Loucy (cell line): ENCODE results near the gene UFSP2.

Experiments
- H2AFZ ChIP-seq: fragments of 200-600 bp; sonication (generic); 2 replicates; pipeline ENCODE4 v1.6.0; 2016; ENCODE audit warnings: antibody characterized with exemption, mild to moderate bottlenecking, low read length, moderate library complexity
- H3F3A ChIP-seq: fragments of 200-600 bp; 2 replicates; pipeline ENCODE4 v1.6.0; 2016; ENCODE audit warnings: antibody characterized with exemption, low read depth, mild to moderate bottlenecking
- H3K27me3 ChIP-seq: fragments of 200-600 bp; sonication (generic); 2 replicates; pipeline ENCODE4 v1.6.1; 2014; ENCODE audit warnings: low read length, mild to moderate bottlenecking; ENCODE audit not compliant: insufficient read depth, poor library complexity, severe bottlenecking
- H3K36me3 ChIP-seq: fragments of 200-600 bp; sonication (generic); 2 replicates; pipeline ENCODE4 v1.6.1; 2016; ENCODE audit warnings: low read length; ENCODE audit not compliant: insufficient read depth
- H3K4me1 ChIP-seq: fragments of 200-600 bp; sonication (generic); 2 replicates; pipeline ENCODE4 v1.5.1; 2014; ENCODE audit warnings: low read length, mild to moderate bottlenecking; ENCODE audit not compliant: insufficient read depth, poor library complexity, severe bottlenecking
- H3K4me2 ChIP-seq: fragments of 200-600 bp; sonication (generic); 2 replicates; pipeline ENCODE4 v1.6.0; 2014; ENCODE audit warnings: antibody characterized with exemption, low read length, low read depth, mild to moderate bottlenecking; ENCODE audit not compliant: poor library complexity, severe bottlenecking
- H3K4me3 ChIP-seq: fragments of 200-600 bp; sonication (generic); 2 replicates; pipeline ENCODE4 v1.5.1; 2014; ENCODE audit warnings: low read length, mild to moderate bottlenecking, mixed read lengths; ENCODE audit not compliant: poor library complexity, severe bottlenecking
- H3K79me2 ChIP-seq: fragments of 200-600 bp; sonication (generic); 2 replicates; pipeline ENCODE4 v1.6.1; 2014; ENCODE audit warnings: low read length; ENCODE audit not compliant: insufficient read depth
- H3K9ac ChIP-seq: fragments of 200-600 bp; sonication (generic); 2 replicates; pipeline ENCODE4 v1.6.0; 2014; ENCODE audit warnings: mild to moderate bottlenecking, low read depth, low read length, moderate library complexity; ENCODE audit not compliant: poor library complexity, severe bottlenecking
- H3K9me2 ChIP-seq: fragments of 200-600 bp; sonication (generic); replicated peaks from 2 replicates; pipeline ENCODE4 v1.6.1; 2016; ENCODE audit warnings: low read depth, low read length, mixed read lengths
- H3K9me3 ChIP-seq: fragments of 200-600 bp; sonication (generic); 2 replicates; pipeline ENCODE4 v1.6.1; 2014; ENCODE audit warnings: mild to moderate bottlenecking, antibody characterized with exemption, low read length, low read depth; ENCODE audit not compliant: insufficient read depth
- H4K20me1 ChIP-seq: fragments of 200-600 bp; sonication (generic); 2 replicates; pipeline ENCODE4 v1.6.0; 2014; ENCODE audit warnings: antibody characterized with exemption, low read length, mild to moderate bottlenecking; ENCODE audit not compliant: insufficient read depth, poor library complexity, severe bottlenecking
- EZH2phosphoT487 ChIP-seq: fragments of 200-600 bp; IDR thresholded peaks from 2 replicates; pipeline ENCODE4 v1.6.1; 2018; ENCODE audit warnings: antibody characterized with exemption, mild to moderate bottlenecking, moderate library complexity, borderline replicate concordance
- TF ChIP-seq, protein P1 (sequence below): fragments of 200-600 bp; sonication (generic); conservative IDR thresholded peaks from 2 replicates; pipeline ENCODE4 v1.5.1; 2014; ENCODE audit warnings: mild to moderate bottlenecking, antibody characterized with exemption, low read length

Gene UFSP2

DNA sequence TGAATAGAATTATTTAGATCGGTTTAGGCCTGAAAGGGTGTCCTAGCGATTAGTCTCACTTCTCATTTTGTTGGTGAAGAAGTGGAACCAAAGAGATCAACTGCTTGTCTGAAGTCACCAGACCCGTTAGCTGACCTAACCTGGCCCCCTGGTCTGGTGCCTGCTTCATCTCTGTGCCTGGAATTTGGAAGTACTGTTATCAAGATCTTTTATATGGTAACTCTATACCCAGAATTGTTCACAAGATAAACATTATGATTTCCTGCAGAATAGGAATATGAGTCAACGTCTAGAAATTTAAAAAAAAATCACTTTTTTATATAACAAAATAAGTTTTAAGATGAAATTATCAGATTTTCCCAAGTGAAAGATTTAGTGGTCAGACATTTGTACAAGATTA is 67.2 kb downstream of the UFSP2 start:
- Histone ChIP-seq H3F3A (no peaks in the 10 kb centered on the region), H3K4me2 (no peak overlapping the region), H4K20me1 (no peaks in the 10 kb centered on the region), H3K9ac (no peak overlapping the region), H3K79me2 (no peaks in the 10 kb centered on the region), H3K9me2 (no peaks in the 10 kb centered on the region), H3K27me3 (no peaks in the 10 kb centered on the region), H2AFZ (no peak overlapping the region), H3K36me3 (no peaks in the 10 kb centered on the region), H3K9me3 (no peaks in the 10 kb centered on the region), H3K4me1 (no peaks in the 10 kb centered on the region), H3K4me3 (no peak overlapping the region)
- TF ChIP-seq EZH2phosphoT487 = no peak
- TF ChIP-seq, protein P1, sequence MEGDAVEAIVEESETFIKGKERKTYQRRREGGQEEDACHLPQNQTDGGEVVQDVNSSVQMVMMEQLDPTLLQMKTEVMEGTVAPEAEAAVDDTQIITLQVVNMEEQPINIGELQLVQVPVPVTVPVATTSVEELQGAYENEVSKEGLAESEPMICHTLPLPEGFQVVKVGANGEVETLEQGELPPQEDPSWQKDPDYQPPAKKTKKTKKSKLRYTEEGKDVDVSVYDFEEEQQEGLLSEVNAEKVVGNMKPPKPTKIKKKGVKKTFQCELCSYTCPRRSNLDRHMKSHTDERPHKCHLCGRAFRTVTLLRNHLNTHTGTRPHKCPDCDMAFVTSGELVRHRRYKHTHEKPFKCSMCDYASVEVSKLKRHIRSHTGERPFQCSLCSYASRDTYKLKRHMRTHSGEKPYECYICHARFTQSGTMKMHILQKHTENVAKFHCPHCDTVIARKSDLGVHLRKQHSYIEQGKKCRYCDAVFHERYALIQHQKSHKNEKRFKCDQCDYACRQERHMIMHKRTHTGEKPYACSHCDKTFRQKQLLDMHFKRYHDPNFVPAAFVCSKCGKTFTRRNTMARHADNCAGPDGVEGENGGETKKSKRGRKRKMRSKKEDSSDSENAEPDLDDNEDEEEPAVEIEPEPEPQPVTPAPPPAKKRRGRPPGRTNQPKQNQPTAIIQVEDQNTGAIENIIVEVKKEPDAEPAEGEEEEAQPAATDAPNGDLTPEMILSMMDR = no peak

DNA sequence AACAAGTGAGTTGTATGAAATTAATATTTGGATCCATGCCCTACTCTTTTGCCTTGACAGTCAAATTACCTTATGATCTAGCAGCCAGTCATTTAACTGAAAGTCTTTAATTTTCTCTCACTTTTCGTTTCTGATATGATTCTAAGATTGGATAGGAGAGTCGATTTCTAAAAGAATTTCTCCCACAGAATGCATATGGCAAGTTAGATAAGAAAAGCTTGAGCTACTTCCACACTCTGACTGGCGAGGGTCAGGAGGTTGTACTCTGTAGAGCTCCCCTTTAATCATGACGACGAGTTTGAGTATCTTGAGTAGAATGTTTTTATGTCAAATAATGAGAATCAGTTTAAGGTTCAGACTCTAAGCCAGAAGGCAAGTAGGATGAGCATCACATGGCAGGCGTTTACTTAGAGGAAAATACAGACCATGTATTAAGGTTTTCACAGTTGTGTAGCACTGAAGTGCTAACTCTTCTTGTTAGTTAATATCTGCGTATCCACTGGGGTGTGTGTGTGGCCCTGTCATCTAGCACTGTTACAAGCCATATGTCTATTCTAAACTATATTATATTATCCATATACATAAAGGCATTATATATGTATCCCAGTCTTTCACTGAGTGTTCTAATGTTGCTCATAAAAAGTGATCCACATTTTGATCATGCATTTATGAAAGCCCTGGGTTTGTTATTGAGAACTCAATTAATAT is 67.9 kb downstream of the UFSP2 start:
- H2AFZ ChIP-seq = no peak overlapping the region
- H3K27me3 ChIP-seq = no peaks in the 10 kb centered on the region
- H3K4me1 ChIP-seq = no peaks in the 10 kb centered on the region
- no peaks in the 10 kb centered on the region for H3K9me2 ChIP-seq
- no peak overlapping the region for H3K4me3 ChIP-seq
- H3K9ac ChIP-seq = no peak overlapping the region
- no peaks in the 10 kb centered on the region for H3K36me3 ChIP-seq
- H3K4me2 ChIP-seq = no peak overlapping the region
- H3K9me3 ChIP-seq = no peaks in the 10 kb centered on the region
- H3F3A ChIP-seq = no peaks in the 10 kb centered on the region
- no peaks in the 10 kb centered on the region for H4K20me1 ChIP-seq
- no peak for TF ChIP-seq EZH2phosphoT487
- TF ChIP-seq, protein P1 = no peak
- H3K79me2 ChIP-seq = no peaks in the 10 kb centered on the region

DNA sequence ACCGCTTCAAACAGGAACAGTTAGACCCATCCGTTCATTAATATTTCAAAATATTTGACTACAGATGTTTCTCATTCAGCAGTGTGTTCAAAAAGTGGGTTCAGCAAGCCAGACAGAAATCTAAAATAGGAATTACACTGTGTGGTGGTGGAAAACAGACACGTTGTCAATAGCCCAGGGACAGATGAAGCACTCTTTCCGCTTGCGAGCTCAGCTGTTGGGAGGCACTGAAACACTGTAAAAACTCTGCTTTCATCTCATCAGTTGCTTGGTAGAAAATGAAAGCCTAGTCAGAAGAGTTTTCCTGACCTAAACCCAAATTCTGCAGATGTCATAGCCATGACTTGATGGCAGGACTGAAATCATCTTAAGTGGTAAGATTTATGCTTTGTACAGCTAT is 68.6 kb downstream of the UFSP2 start:
- Histone ChIP-seq H3K79me2 (no peaks in the 10 kb centered on the region), H3K36me3 (no peaks in the 10 kb centered on the region), H2AFZ (no peak overlapping the region), H3K27me3 (no peaks in the 10 kb centered on the region), H3K9me2 (no peaks in the 10 kb centered on the region), H3K4me1 (no peaks in the 10 kb centered on the region), H3F3A (no peaks in the 10 kb centered on the region), H3K9ac (no peak overlapping the region), H4K20me1 (no peaks in the 10 kb centered on the region), H3K4me2 (no peak overlapping the region), H3K4me3 (no peak overlapping the region), H3K9me3 (no peaks in the 10 kb centered on the region)
- TF ChIP-seq, protein P1 = no peak
- TF ChIP-seq EZH2phosphoT487 = no peak
